Liver (tissue), 9 donors: ENCODE data around the gene CAP2. TPM values are rescaled to one million over a fixed set of nuclear protein-coding genes. Genes with fewer than 3 reads are reported as not detected.
"Not testable (repeated sequence)": the region's sequence is repeated elsewhere in the genome, so short reads cannot be mapped to it uniquely, and the experiment has no call there.

Experiments
- DNase-seq: peaks from one replicate; pipeline ENCODE4 v3.0.0-alpha.2; 2017; ENCODE audit warnings: low spot score
- H3K27ac ChIP-seq, 2 donors: one replicate each; pipeline ENCODE4 v1.7.0; 2013; ENCODE audit warnings: inconsistent platforms in 2 of 2, low read length in 2 of 2, control low read depth in 1 of 2, low read depth in 1 of 2, mild to moderate bottlenecking in 1 of 2
- H3K27me3 ChIP-seq, 4 donors: one replicate each; pipeline versions ENCODE4 v1.6.1 to v1.7.0; 2013; ENCODE audit warnings: low read length in 3 of 4, inconsistent platforms in 1 of 4, mild to moderate bottlenecking in 1 of 4, moderate library complexity in 1 of 4; ENCODE audit not compliant: control insufficient read depth in 4 of 4, insufficient read depth in 4 of 4
- H3K36me3 ChIP-seq, 4 donors: one replicate each; pipeline versions ENCODE4 v1.6.1 to v1.7.0; 2013; ENCODE audit warnings: low read length in 3 of 4, mild to moderate bottlenecking in 3 of 4, low read depth in 1 of 4, moderate library complexity in 1 of 4; ENCODE audit not compliant: control insufficient read depth in 4 of 4, insufficient read depth in 3 of 4
- H3K4me1 ChIP-seq, 4 donors: one replicate each; pipeline versions ENCODE4 v1.6.1 to v1.7.0; 2013; ENCODE audit warnings: low read length in 3 of 4, mild to moderate bottlenecking in 3 of 4, moderate library complexity in 1 of 4; ENCODE audit not compliant: control insufficient read depth in 4 of 4, insufficient read depth in 4 of 4
- H3K4me3 ChIP-seq, 3 donors: one replicate each; pipeline versions ENCODE4 v1.6.1 to v1.7.0; 2013; ENCODE audit warnings: low read length in 3 of 3, control low read depth in 1 of 3, low read depth in 1 of 3, mild to moderate bottlenecking in 1 of 3
- H3K9ac ChIP-seq, 2 donors: one replicate each; pipeline ENCODE4 v1.7.0; 2013; ENCODE audit warnings: low read length in 2 of 2, mild to moderate bottlenecking in 2 of 2, moderate library complexity in 2 of 2, control low read depth in 1 of 2, low read depth in 1 of 2
- H3K9me3 ChIP-seq, 4 donors: one replicate each; pipeline versions ENCODE4 v1.6.1 to v1.7.0; 2013; ENCODE audit warnings: low read length in 3 of 4; ENCODE audit not compliant: control insufficient read depth in 4 of 4
- ATF3 ChIP-seq: IDR thresholded peaks from 2 replicates; pipeline ENCODE4 v1.6.1; 2016; ENCODE audit warnings: antibody characterized with exemption
- EGR1 ChIP-seq, 2 donors: IDR thresholded peaks; 2 replicates each; pipeline ENCODE4 v1.6.1; 2016 to 2018; ENCODE audit warnings: antibody characterized with exemption in 2 of 2, low read depth in 2 of 2
- FOXA2 ChIP-seq: IDR thresholded peaks from 2 replicates; pipeline ENCODE4 v1.6.1; 2016; ENCODE audit warnings: antibody characterized with exemption
- HNF4A ChIP-seq, 2 donors: conservative IDR thresholded peaks; 2 replicates each; pipeline ENCODE4 v1.6.1; 2016; ENCODE audit warnings: antibody characterized with exemption in 2 of 2, mild to moderate bottlenecking in 2 of 2
- HNF4G ChIP-seq: IDR thresholded peaks from 2 replicates; pipeline ENCODE4 v1.6.1; 2016; ENCODE audit warnings: antibody characterized with exemption
- JUND ChIP-seq, 2 donors: IDR thresholded peaks; 2 replicates each; pipeline ENCODE4 v1.6.1; 2016; ENCODE audit warnings: antibody characterized with exemption in 2 of 2
- MAX ChIP-seq: IDR thresholded peaks from 2 replicates; pipeline ENCODE4 v1.6.1; 2016; ENCODE audit warnings: antibody characterized with exemption
- RAD21 ChIP-seq, 2 donors: IDR thresholded peaks; 2 replicates each; pipeline ENCODE4 v1.6.1; 2016; ENCODE audit warnings: antibody characterized with exemption in 2 of 2, mild to moderate bottlenecking in 2 of 2
- REST ChIP-seq: IDR thresholded peaks from 2 replicates; pipeline ENCODE4 v1.6.1; 2016; ENCODE audit warnings: antibody characterized with exemption, mild to moderate bottlenecking
- RXRA ChIP-seq, 2 donors: IDR thresholded peaks; 2 replicates each; pipeline ENCODE4 v1.6.1; 2017 to 2018; ENCODE audit warnings: antibody characterized with exemption in 2 of 2, mild to moderate bottlenecking in 1 of 2
- SP1 ChIP-seq: IDR thresholded peaks from 2 replicates; pipeline ENCODE4 v1.6.1; 2018; ENCODE audit warnings: antibody characterized with exemption, mild to moderate bottlenecking
- YY1 ChIP-seq: IDR thresholded peaks from 2 replicates; pipeline ENCODE4 v1.6.1; 2016; ENCODE audit warnings: antibody characterized with exemption, mild to moderate bottlenecking
- WGBS: extraction: QIAGEN DNeasy Blood & Tissue Kit; methylation state at CpG from one replicate; pipeline ENCODE4 v1.1.7; 2013; 5-methylcytosine and 5-hydroxymethylcytosine counted together
- polyA plus RNA-seq, 2 donors: library from polyadenylated mRNA; stranded (reverse) in 1 of 2; unstranded in 1 of 2; fragments of 200-250 nt in 1 of 2; fragments of >200 nt in 1 of 2; fragmentation: Nextera tagmentation in 1 of 2; extraction: Ambion mirVana in 1 of 2; gene quantifications; one replicate each; pipeline versions ENCODE4 v1.2.1 to v1.2.3, GENCODE V29; 2013 to 2015
- total RNA-seq, 2 donors: library from RNA; depleted of rRNA; stranded (reverse); fragments of >200 nt; gene quantifications; one replicate each; pipeline ENCODE4 v1.2.3, GENCODE V29; 2014
- donor health status: healthy.
- donor health status: healthy.
- donor health status: healthy.
- donor health status: healthy.
- donor health status: healthy.

The CAP2 gene
- total and polyA plus RNA-seq, 4 donors: 1.2 to 6.4 (median 2.5) TPM

GRCh38 chr6:17396256-17396655 is 2.9 kb downstream of the CAP2 start:
- no peaks in the 10 kb centered on the region for H3K27me3 ChIP-seq
- no peak for TF ChIP-seq MAX

GRCh38 chr6:17397764-17398194 is 4.4 kb downstream of the CAP2 start:
- no peak for DNase-seq
- no peaks in the 10 kb centered on the region for H3K36me3 ChIP-seq
- peaks cover 3 to 10% (median 5%) of the 10 kb centered on the region in 4 donors for H3K4me1 ChIP-seq
- H3K27me3 ChIP-seq: no peaks in the 10 kb centered on the region
- TF ChIP-seq HNF4A (conservative IDR thresholded peaks at IDR 0.05) (peak in 1 of 2 donors; percentile 16), RXRA (IDR thresholded peaks at IDR 0.05) (peak in 1 of 2 donors; percentile 20), HNF4G (no peak), ATF3 (no peak), FOXA2 (no peak), YY1 (no peak)
- 54% methylated on average over 3 of the region's 3 CpGs for WGBS
- H3K9ac ChIP-seq: no peak overlapping the region
- H3K4me3 ChIP-seq: no peak overlapping the region
- H3K27ac ChIP-seq: no peak overlapping the region
- H3K9me3 ChIP-seq: no peaks in the 10 kb centered on the region

More at GRCh38 chr6:17396256-17396655, 2.9 kb downstream of the CAP2 start:
- Histone ChIP-seq H3K4me1 (peaks cover 3 to 10% (median 7%) of the 10 kb centered on the region in 4 donors), H3K9me3 (no peaks in the 10 kb centered on the region), H3K9ac (no peak overlapping the region), H3K4me3 (no peak overlapping the region), H3K36me3 (no peaks in the 10 kb centered on the region), H3K27ac (no peak overlapping the region)
- WGBS: 97% methylated on average over 3 of the region's 3 CpGs
- no peak for DNase-seq

- H3K36me3 ChIP-seq, H3K9me3 ChIP-seq, DNase-seq, H3K4me3 ChIP-seq, H3K27me3 ChIP-seq, H3K4me1 ChIP-seq: not testable (repeated sequence)
- peak overlapping the region; percentile 5 to 43 for H3K9ac ChIP-seq
- WGBS: 48% methylated on average over 7 of the region's 7 CpGs
- TF ChIP-seq HNF4A (conservative IDR thresholded peaks at IDR 0.05) (peak; percentile 83 to 89), YY1 (peak; percentile 54), RXRA (IDR thresholded peaks at IDR 0.05) (peak; percentile 30 to 65), JUND (IDR thresholded peaks at IDR 0.05) (peak in 1 of 2 donors; percentile 54), SP1 (peak; percentile 80), FOXA2 (peak; percentile 66), EGR1 (IDR thresholded peaks at IDR 0.05; ENCODE audit: low read depth in 2 of 2) (peak in 1 of 2 donors; percentile 13), HNF4G (peak; percentile 35), RAD21 (IDR thresholded peaks at IDR 0.05) (peak in 1 of 2 donors; percentile 36), REST (peak; percentile 72)
- peak overlapping the region; percentile 61 to 79 for H3K27ac ChIP-seq
Observed at GRCh38 chr6:17405181-17405943, 12.0 kb downstream of the CAP2 start.
